ENCODE results near the gene DPEP1.

- TF ChIP-seq, protein P1, sequence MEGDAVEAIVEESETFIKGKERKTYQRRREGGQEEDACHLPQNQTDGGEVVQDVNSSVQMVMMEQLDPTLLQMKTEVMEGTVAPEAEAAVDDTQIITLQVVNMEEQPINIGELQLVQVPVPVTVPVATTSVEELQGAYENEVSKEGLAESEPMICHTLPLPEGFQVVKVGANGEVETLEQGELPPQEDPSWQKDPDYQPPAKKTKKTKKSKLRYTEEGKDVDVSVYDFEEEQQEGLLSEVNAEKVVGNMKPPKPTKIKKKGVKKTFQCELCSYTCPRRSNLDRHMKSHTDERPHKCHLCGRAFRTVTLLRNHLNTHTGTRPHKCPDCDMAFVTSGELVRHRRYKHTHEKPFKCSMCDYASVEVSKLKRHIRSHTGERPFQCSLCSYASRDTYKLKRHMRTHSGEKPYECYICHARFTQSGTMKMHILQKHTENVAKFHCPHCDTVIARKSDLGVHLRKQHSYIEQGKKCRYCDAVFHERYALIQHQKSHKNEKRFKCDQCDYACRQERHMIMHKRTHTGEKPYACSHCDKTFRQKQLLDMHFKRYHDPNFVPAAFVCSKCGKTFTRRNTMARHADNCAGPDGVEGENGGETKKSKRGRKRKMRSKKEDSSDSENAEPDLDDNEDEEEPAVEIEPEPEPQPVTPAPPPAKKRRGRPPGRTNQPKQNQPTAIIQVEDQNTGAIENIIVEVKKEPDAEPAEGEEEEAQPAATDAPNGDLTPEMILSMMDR (IDR thresholded peaks at IDR 0.05) = no peak
- no peak for TF ChIP-seq EP300 (IDR thresholded peaks at IDR 0.05)
Measured at GRCh38 chr16:89588413-89589109, 24.9 kb upstream of the DPEP1 start.

Measured in sigmoid colon (tissue), 4 donors.